ENCODE results near the gene SPECC1L.
"Not testable (repeated sequence)": the region's sequence is repeated elsewhere in the genome, so short reads cannot be mapped to it uniquely, and the experiment has no call there.

- TF ChIP-seq CTCF, EP300, POLR2A (IDR thresholded peaks at IDR 0.05): not testable (repeated sequence)
Observed at GRCh38 chr22:24273031-24273430, 2.4 kb downstream of the SPECC1L start.

Data from tibial nerve (tissue), 4 donors.